GM21367 (cell line): Measurements from ENCODE around the gene PKD2L1.
"Not testable (repeated sequence)": the region's sequence is repeated elsewhere in the genome, so short reads cannot be mapped to it uniquely, and the experiment has no call there.

ENCODE experiments used
- ATAC-seq: cut with Tn5 transposase; IDR thresholded peaks from one replicate; pipeline ENCODE4 v1.9.1; 2021; ENCODE audit not compliant: unreplicated experiment

PKD2L1 gene

GRCh38 chr10:100287756-100288155 lies 42.3 kb downstream of the PKD2L1 start:
- no peak for ATAC-seq

- peak; percentile 75 for ATAC-seq
These were observed 43.7 kb downstream of the PKD2L1 start, which contains the start of gene BLOC1S2 for GRCh38 chr10:100286051-100287033. TSS of gene BLOC1S2 (minus strand) at chr10:100286680. CDS start at chr10:100286659, 21 bp downstream.

GRCh38 chr10:100285326-100285725 lies 44.7 kb downstream of the PKD2L1 start:
- ATAC-seq: not testable (repeated sequence)

- ATAC-seq: no peak
These were observed 47.1 kb downstream of the PKD2L1 start for GRCh38 chr10:100282907-100283306.

GRCh38 chr10:100276971-100277370 lies 53.1 kb downstream of the PKD2L1 start:
- not testable (repeated sequence) for ATAC-seq

GRCh38 chr10:100267239-100268104 lies 62.6 kb downstream of the PKD2L1 start, which contains the start of gene CWF19L1:
TSS of gene CWF19L1 (minus strand) at chr10:100267638. CDS start at chr10:100267593, 45 bp downstream.
- peak; percentile 52 for ATAC-seq

- ATAC-seq: no peak
These were observed 64.1 kb downstream of the PKD2L1 start for GRCh38 chr10:100265821-100266485.

GRCh38 chr10:100254191-100254590 lies 75.8 kb downstream of the PKD2L1 start:
- ATAC-seq: no peak

GRCh38 chr10:100253041-100253440 lies 77.0 kb downstream of the PKD2L1 start:
- ATAC-seq: no peak

- no peak for ATAC-seq
These were observed 81.2 kb downstream of the PKD2L1 start for GRCh38 chr10:100248820-100249219.

GRCh38 chr10:100245484-100246220 lies 84.4 kb downstream of the PKD2L1 start:
- ATAC-seq: no peak

- ATAC-seq: no peak
These were observed 90.2 kb downstream of the PKD2L1 start for GRCh38 chr10:100239851-100240250.

GRCh38 chr10:100238429-100238828 lies 91.6 kb downstream of the PKD2L1 start:
- no peak for ATAC-seq
